GM23338 (cell line): ENCODE data around the gene ATG2A. TPM values are rescaled to one million over a fixed set of nuclear protein-coding genes. Genes with fewer than 3 reads are reported as not detected.

Source experiments
- ATAC-seq: fragments of 200-7000 bp; cut with Tn5 transposase; 3 replicates; pipeline ENCODE4 v1.9.1; 2020
- DNase-seq: peaks from one replicate; pipeline ENCODE4 v3.0.0-alpha.2; 2015; ENCODE audit warnings: low spot score
- H2AFZ ChIP-seq: fragments of 200-600 bp; sonication (generic); 2 replicates; pipeline ENCODE4 v1.8.0; 2016; ENCODE audit warnings: antibody characterized with exemption, mild to moderate bottlenecking, moderate library complexity
- H3F3A ChIP-seq: fragments of 200-600 bp; sonication (generic); replicated peaks from 2 replicates; pipeline ENCODE4 v1.8.0; 2017; ENCODE audit warnings: antibody characterized with exemption, mixed run types, low read depth
- H3K27ac ChIP-seq: fragments of 200-600 bp; sonication (generic); 2 replicates; pipeline ENCODE4 v1.6.1; 2016; ENCODE audit warnings: low read depth
- H3K27me3 ChIP-seq: fragments of 200-600 bp; sonication (generic); 2 replicates; pipeline ENCODE4 v1.8.0; 2016; ENCODE audit warnings: mild to moderate bottlenecking, mixed run types, moderate library complexity; ENCODE audit not compliant: insufficient read depth
- H3K36me3 ChIP-seq: fragments of 200-600 bp; sonication (generic); 2 replicates; pipeline ENCODE4 v1.8.0; 2016; ENCODE audit warnings: mild to moderate bottlenecking; ENCODE audit not compliant: insufficient read depth
- H3K4me1 ChIP-seq: fragments of 200-600 bp; sonication (generic); 2 replicates; pipeline ENCODE4 v1.8.0; 2016; ENCODE audit warnings: mild to moderate bottlenecking, moderate library complexity; ENCODE audit not compliant: insufficient read depth
- H3K4me2 ChIP-seq: fragments of 200-600 bp; sonication (generic); 2 replicates; pipeline ENCODE4 v1.7.1; 2017; ENCODE audit warnings: mixed run types
- H3K4me3 ChIP-seq: fragments of 200-600 bp; sonication (generic); 2 replicates; pipeline ENCODE4 v1.6.1; 2016; ENCODE audit warnings: mixed run types
- H3K79me2 ChIP-seq: fragments of 200-600 bp; sonication (generic); replicated peaks from 2 replicates; pipeline ENCODE4 v1.8.0; 2017; ENCODE audit warnings: mild to moderate bottlenecking; ENCODE audit not compliant: insufficient read depth
- H3K9me2 ChIP-seq: fragments of 200-600 bp; sonication (generic); 2 replicates; pipeline ENCODE4 v1.8.0; 2017; ENCODE audit not compliant: insufficient read depth
- H4K20me1 ChIP-seq: fragments of 200-600 bp; sonication (generic); replicated peaks from 2 replicates; pipeline ENCODE4 v1.8.0; 2017; ENCODE audit warnings: mild to moderate bottlenecking; ENCODE audit not compliant: insufficient read depth
- H3K27ac Mint-ChIP-seq: 2 replicates; pipeline ENCODE4 v1.8.0; 2020; ENCODE audit warnings: inconsistent platforms, mild to moderate bottlenecking, moderate library complexity, mixed read lengths
- H3K27me3 Mint-ChIP-seq: 3 replicates; pipeline ENCODE4 v1.8.0; 2022; ENCODE audit warnings: low read depth, mild to moderate bottlenecking, moderate library complexity, mixed read lengths, inconsistent platforms; ENCODE audit not compliant: insufficient read depth, poor library complexity
- H3K36me3 Mint-ChIP-seq: 3 replicates; pipeline ENCODE4 v1.8.0; 2021; ENCODE audit warnings: low read depth, mild to moderate bottlenecking, inconsistent platforms, moderate library complexity, mixed read lengths
- H3K4me1 Mint-ChIP-seq: 3 replicates; pipeline ENCODE4 v1.8.0; 2020; ENCODE audit warnings: mild to moderate bottlenecking, inconsistent platforms, mixed read lengths
- H3K4me3 Mint-ChIP-seq: 3 replicates; pipeline ENCODE4 v1.8.0; 2021; ENCODE audit warnings: moderate library complexity, mild to moderate bottlenecking, inconsistent platforms, mixed read lengths
- H3K9me3 Mint-ChIP-seq: 3 replicates; pipeline ENCODE4 v1.8.0; 2020; ENCODE audit warnings: moderate library complexity, mild to moderate bottlenecking, inconsistent platforms, mixed read lengths
- CREB1 ChIP-seq: fragments of 250-450 bp; sonication (Bioruptor Pico); IDR thresholded peaks from 2 replicates; pipeline ENCODE4 v1.5.0; 2020; ENCODE audit warnings: low read depth, mild to moderate bottlenecking, moderate library complexity
- CTCF ChIP-seq, 2 experiments: fragments of 200-600 bp in 1 of 2; sonication (generic) in 1 of 2; conservative IDR thresholded peaks; 2 replicates each; pipeline versions ENCODE4 v1.5.1 to v1.6.1; 2016 to 2017; ENCODE audit warnings: antibody characterized with exemption in 2 of 2, low read depth in 2 of 2, mild to moderate bottlenecking in 2 of 2, moderate library complexity in 1 of 2
- ETS1 ChIP-seq: IDR thresholded peaks from 2 replicates; pipeline ENCODE4 v1.6.1; 2016; ENCODE audit warnings: antibody characterized with exemption
- EZH2 ChIP-seq: fragments of 200-600 bp; sonication (generic); IDR thresholded peaks from one replicate; pipeline ENCODE4 v1.8.0; 2017; ENCODE audit warnings: antibody characterized with exemption, mild to moderate bottlenecking, low read depth; ENCODE audit not compliant: unreplicated experiment
- JUNB ChIP-seq: IDR thresholded peaks from one replicate; pipeline ENCODE4 v1.6.1; 2016; ENCODE audit warnings: antibody characterized with exemption; ENCODE audit not compliant: unreplicated experiment
- NANOG ChIP-seq: IDR thresholded peaks from 2 replicates; pipeline ENCODE4 v1.6.1; 2016; ENCODE audit warnings: antibody characterized with exemption, borderline replicate concordance
- POLR2AphosphoS5 ChIP-seq: IDR thresholded peaks from 2 replicates; pipeline ENCODE4 v1.6.1; 2016; ENCODE audit warnings: antibody characterized with exemption, low read depth
- REST ChIP-seq: IDR thresholded peaks from one replicate; pipeline ENCODE4 v1.6.1; 2018; ENCODE audit warnings: antibody characterized with exemption; ENCODE audit not compliant: unreplicated experiment
- STAT1 ChIP-seq: IDR thresholded peaks from one replicate; pipeline ENCODE4 v1.6.1; 2016; ENCODE audit warnings: antibody characterized with exemption; ENCODE audit not compliant: unreplicated experiment
- ZNF114 ChIP-seq: fragments of 250-450 bp; sonication (Bioruptor Pico); IDR thresholded peaks from 2 replicates; pipeline ENCODE4 v1.5.0; 2020; ENCODE audit warnings: mild to moderate bottlenecking, moderate library complexity
- ZNF331 ChIP-seq: fragments of 250-450 bp; sonication (Bioruptor Pico); IDR thresholded peaks from 2 replicates; pipeline ENCODE4 v1.5.0; 2020; ENCODE audit warnings: low read depth, mild to moderate bottlenecking, moderate library complexity
- polyA plus RNA-seq: library from polyadenylated mRNA; unstranded; fragments of >200 nt; fragmentation: Nextera tagmentation; extraction: Ambion mirVana; gene quantifications from 2 replicates; pipeline ENCODE4 v1.2.1, GENCODE V29; 2016
- total RNA-seq: library from RNA; depleted of rRNA; stranded (reverse); fragments of >200 nt; shearing (Covaris generic); gene quantifications from 2 replicates; pipeline ENCODE4 v1.2.3, GENCODE V29; 2014

ATG2A gene
- total and polyA plus RNA-seq, 2 experiments from 2014 or later, result 8.7 to 31.7 TPM

GRCh38 chr11:64852804-64853509, 64.1 kb downstream of the ATG2A start:
- no peak overlapping the region for H3K27ac ChIP-seq
- H2AFZ ChIP-seq, result no peak overlapping the region
- Mint-ChIP-seq H3K9me3 (no peaks in the 10 kb centered on the region), H3K27ac (no peak overlapping the region), H3K27me3 (peaks cover 12% of the 10 kb centered on the region), H3K4me3 (no peak overlapping the region), H3K4me1 (peaks cover 22% of the 10 kb centered on the region), H3K36me3 (no peaks in the 10 kb centered on the region; the same call in 2 of the 3 replicates)
- H3K4me1 ChIP-seq, result peaks cover 4% of the 10 kb centered on the region
- no peak overlapping the region for H3K4me3 ChIP-seq
- no peaks in the 10 kb centered on the region for H3K9me2 ChIP-seq
- ATAC-seq, result no peak
- TF ChIP-seq ZNF114 (CRISPR knock-in tag), result no peak
- TF ChIP-seq CTCF (conservative IDR thresholded peaks at IDR 0.05; ENCODE audit: low read depth in 2 of 2), result no peak
- no peak for TF ChIP-seq EZH2
- TF ChIP-seq ETS1, result no peak
- no peak for TF ChIP-seq STAT1
- H3K27me3 ChIP-seq, result no peaks in the 10 kb centered on the region
- H3K36me3 ChIP-seq, result no peaks in the 10 kb centered on the region
- DNase-seq, result no peak
- no peaks in the 10 kb centered on the region for H3K79me2 ChIP-seq
- H3K4me2 ChIP-seq, result no peak overlapping the region
- no peaks in the 10 kb centered on the region for H3F3A ChIP-seq
- H4K20me1 ChIP-seq, result no peaks in the 10 kb centered on the region

GRCh38 chr11:64851831-64852351, 65.1 kb downstream of the ATG2A start:
- Histone ChIP-seq H3K4me2 (no peak overlapping the region), H3K9me2 (no peaks in the 10 kb centered on the region), H3K27me3 (no peaks in the 10 kb centered on the region), H3F3A (no peaks in the 10 kb centered on the region), H3K27ac (no peak overlapping the region), H3K4me1 (peaks cover 4% of the 10 kb centered on the region), H3K79me2 (no peaks in the 10 kb centered on the region), H3K36me3 (no peaks in the 10 kb centered on the region), H4K20me1 (no peaks in the 10 kb centered on the region), H2AFZ (no peak overlapping the region), H3K4me3 (no peak overlapping the region)
- Mint-ChIP-seq H3K4me3 (no peak overlapping the region), H3K27ac (no peak overlapping the region), H3K9me3 (no peaks in the 10 kb centered on the region), H3K4me1 (peaks cover 22% of the 10 kb centered on the region), H3K36me3 (no peaks in the 10 kb centered on the region; the same call in 2 of the 3 replicates), H3K27me3 (peaks cover 12% of the 10 kb centered on the region)
- ATAC-seq (no peak), DNase-seq (no peak)
- TF ChIP-seq NANOG (no peak), ETS1 (no peak), CREB1 (no peak), POLR2AphosphoS5 (no peak), JUNB (no peak), CTCF (conservative IDR thresholded peaks at IDR 0.05; ENCODE audit: low read depth in 2 of 2) (no peak), ZNF331 (CRISPR knock-in tag) (no peak), REST (no peak), STAT1 (no peak)
